CMK (cell line): ENCODE data around the gene FCHO2.

Experiments
- DNase-seq: peaks from one replicate; pipeline ENCODE4 v3.0.0-alpha.2; 2010; ENCODE audit warnings: low read depth

FCHO2 gene

GRCh38 chr5:73135429-73136054 lies 179.7 kb downstream of the FCHO2 start:
- no peak for DNase-seq

- no peak for DNase-seq
These were observed 180.3 kb downstream of the FCHO2 start for GRCh38 chr5:73136055-73136562.

- no peak for DNase-seq
These were observed 182.0 kb downstream of the FCHO2 start for GRCh38 chr5:73137563-73138530.

GRCh38 chr5:73139485-73139884 lies 183.6 kb downstream of the FCHO2 start:
- DNase-seq = no peak
